Colonic mucosa (tissue), 4 donors: Measurements from ENCODE around the gene NCAPG2. TPM values are rescaled to one million over a fixed set of nuclear protein-coding genes. Genes with fewer than 3 reads are reported as not detected.

Experiments
- DNase-seq: peaks from one replicate; pipeline ENCODE4 v3.0.0-alpha.2; 2020
- H3K27ac ChIP-seq: fragments of 200-600 bp; one replicate; pipeline ENCODE4 v1.8.0; 2021
- H3K27me3 ChIP-seq: fragments of 200-600 bp; one replicate; pipeline ENCODE4 v1.8.0; 2021
- H3K36me3 ChIP-seq: fragments of 200-600 bp; one replicate; pipeline ENCODE4 v1.8.0; 2021
- H3K4me1 ChIP-seq: fragments of 200-600 bp; one replicate; pipeline ENCODE4 v1.8.0; 2021; ENCODE audit warnings: mild to moderate bottlenecking
- H3K4me3 ChIP-seq: fragments of 200-600 bp; one replicate; pipeline ENCODE4 v1.8.0; 2021
- H3K9ac ChIP-seq, 2 donors: one replicate each; pipeline ENCODE4 v1.7.0; 2013; ENCODE audit warnings: control low read depth in 2 of 2, low read depth in 2 of 2, low read length in 2 of 2
- H3K9me3 ChIP-seq: fragments of 200-600 bp; one replicate; pipeline ENCODE4 v1.8.0; 2021
- intact Hi-C: fragments of 100-400 bp; cut with DNase I; formaldehyde crosslinking; loops from one replicate; pipeline ENCODE4 v1.14.1; 2022
- total RNA-seq, 2 donors: library from RNA; stranded (reverse); fragmentation: NEBNext Ultra II Directional in 1 of 2; extraction: Animal tissue kit (Norgen Biotek cat#: 25700) in 1 of 2; gene quantifications; one replicate each; pipeline ENCODE4 v1.2.1, GENCODE V29; 2021
- TF ChIP-seq, protein P1 (sequence below): fragments of 200-600 bp; IDR thresholded peaks from one replicate; pipeline ENCODE4 v1.8.0; 2022; ENCODE audit warnings: antibody characterized with exemption, mild to moderate bottlenecking
- donor health status: healthy.
- donor health status: DM: no; HTN: no; CAD: no.
- donor health status: DM: no; HTN: no; CAD: no.

NCAPG2 gene
- total RNA-seq, 2 donors from 2014 or later: 15.0 to 48.4 TPM

DNA sequence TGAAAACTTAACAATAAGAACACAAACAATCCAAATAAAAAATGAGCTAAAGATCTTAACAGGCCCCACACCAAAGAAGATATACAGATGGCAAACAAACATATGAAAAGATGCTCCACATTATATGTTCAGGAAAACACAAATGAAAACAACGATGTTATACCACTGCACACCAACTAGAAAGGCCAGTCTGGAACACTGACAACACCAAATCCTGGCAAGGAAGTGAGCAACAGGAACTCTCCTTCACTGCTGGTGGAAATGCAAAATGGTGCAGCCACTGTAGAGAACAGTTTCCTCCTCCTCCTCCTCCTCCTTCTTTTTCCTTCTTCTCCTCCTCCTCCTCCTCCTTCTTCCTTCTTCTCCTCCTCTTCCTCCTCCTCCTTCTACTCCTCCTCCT, 12.2 kb upstream of the NCAPG2 start:
- no peak overlapping the region for H3K9ac ChIP-seq

GRCh38 chr7:158710651-158711102, 6.1 kb upstream of the NCAPG2 start:
- H3K27ac ChIP-seq: no peak overlapping the region
- H3K9ac ChIP-seq: no peak overlapping the region
- no peaks in the 10 kb centered on the region for H3K4me1 ChIP-seq
- H3K9me3 ChIP-seq: no peaks in the 10 kb centered on the region
- TF ChIP-seq, protein P1, sequence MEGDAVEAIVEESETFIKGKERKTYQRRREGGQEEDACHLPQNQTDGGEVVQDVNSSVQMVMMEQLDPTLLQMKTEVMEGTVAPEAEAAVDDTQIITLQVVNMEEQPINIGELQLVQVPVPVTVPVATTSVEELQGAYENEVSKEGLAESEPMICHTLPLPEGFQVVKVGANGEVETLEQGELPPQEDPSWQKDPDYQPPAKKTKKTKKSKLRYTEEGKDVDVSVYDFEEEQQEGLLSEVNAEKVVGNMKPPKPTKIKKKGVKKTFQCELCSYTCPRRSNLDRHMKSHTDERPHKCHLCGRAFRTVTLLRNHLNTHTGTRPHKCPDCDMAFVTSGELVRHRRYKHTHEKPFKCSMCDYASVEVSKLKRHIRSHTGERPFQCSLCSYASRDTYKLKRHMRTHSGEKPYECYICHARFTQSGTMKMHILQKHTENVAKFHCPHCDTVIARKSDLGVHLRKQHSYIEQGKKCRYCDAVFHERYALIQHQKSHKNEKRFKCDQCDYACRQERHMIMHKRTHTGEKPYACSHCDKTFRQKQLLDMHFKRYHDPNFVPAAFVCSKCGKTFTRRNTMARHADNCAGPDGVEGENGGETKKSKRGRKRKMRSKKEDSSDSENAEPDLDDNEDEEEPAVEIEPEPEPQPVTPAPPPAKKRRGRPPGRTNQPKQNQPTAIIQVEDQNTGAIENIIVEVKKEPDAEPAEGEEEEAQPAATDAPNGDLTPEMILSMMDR: no peak
- no peak for DNase-seq
- intact Hi-C loops: no loop called here
- H3K36me3 ChIP-seq: no peaks in the 10 kb centered on the region
- H3K27me3 ChIP-seq: no peaks in the 10 kb centered on the region
- H3K4me3 ChIP-seq: no peak overlapping the region

More for the DNA sequence above, 12.2 kb upstream of the NCAPG2 start:
- no peak overlapping the region for H3K27ac ChIP-seq
- no peaks in the 10 kb centered on the region for H3K27me3 ChIP-seq
- no peak overlapping the region for H3K4me3 ChIP-seq
- H3K9me3 ChIP-seq: no peaks in the 10 kb centered on the region
- intact Hi-C loops: no loop called here
- TF ChIP-seq, protein P1: no peak
- H3K4me1 ChIP-seq: no peaks in the 10 kb centered on the region
- no peaks in the 10 kb centered on the region for H3K36me3 ChIP-seq
- no peak for DNase-seq

DNA sequence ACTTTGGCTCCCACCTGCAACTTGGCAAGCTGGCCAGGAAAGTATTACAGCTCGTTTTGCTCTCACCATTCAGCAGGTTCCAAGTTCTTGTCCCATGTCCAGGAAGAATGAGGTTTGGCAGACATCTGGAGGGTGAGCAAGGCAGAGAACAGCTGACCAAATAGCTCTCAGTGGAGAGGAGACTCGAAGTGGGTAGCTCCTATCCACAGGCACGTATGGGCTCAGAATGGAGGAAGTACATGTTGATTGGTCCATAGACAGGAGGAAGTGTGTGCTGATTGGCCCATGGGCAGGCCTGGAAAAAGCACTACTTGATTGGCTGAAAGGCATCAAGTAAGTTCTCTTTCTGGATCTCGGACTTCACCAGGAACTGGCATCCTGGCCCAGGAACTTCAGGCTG, 3.0 kb upstream of the NCAPG2 start:
- no peaks in the 10 kb centered on the region for H3K36me3 ChIP-seq
- H3K4me3 ChIP-seq: no peak overlapping the region
- no peaks in the 10 kb centered on the region for H3K27me3 ChIP-seq
- DNase-seq: no peak
- intact Hi-C loops: loop anchor here (5.0 to 10.0 kb wide), 2 partner anchors 67 to 120 kb away; partner anchors contain the start of gene ESYT2
- no peaks in the 10 kb centered on the region for H3K4me1 ChIP-seq
- no peaks in the 10 kb centered on the region for H3K9me3 ChIP-seq
- TF ChIP-seq, protein P1: no peak
- H3K9ac ChIP-seq: no peak overlapping the region
- H3K27ac ChIP-seq: no peak overlapping the region

- Histone ChIP-seq H3K9ac (no peak overlapping the region), H3K36me3 (no peaks in the 10 kb centered on the region), H3K4me3 (no peak overlapping the region), H3K9me3 (no peaks in the 10 kb centered on the region), H3K27ac (no peak overlapping the region), H3K4me1 (no peaks in the 10 kb centered on the region), H3K27me3 (no peaks in the 10 kb centered on the region)
- TF ChIP-seq, protein P1: no peak
- intact Hi-C loops: loop anchor here (5.0 to 10.0 kb wide), 2 partner anchors 68 to 120 kb away; partner anchors contain the start of gene ESYT2
- DNase-seq: no peak
These were observed 2.3 kb upstream of the NCAPG2 start for GRCh38 chr7:158706710-158707590.

DNA sequence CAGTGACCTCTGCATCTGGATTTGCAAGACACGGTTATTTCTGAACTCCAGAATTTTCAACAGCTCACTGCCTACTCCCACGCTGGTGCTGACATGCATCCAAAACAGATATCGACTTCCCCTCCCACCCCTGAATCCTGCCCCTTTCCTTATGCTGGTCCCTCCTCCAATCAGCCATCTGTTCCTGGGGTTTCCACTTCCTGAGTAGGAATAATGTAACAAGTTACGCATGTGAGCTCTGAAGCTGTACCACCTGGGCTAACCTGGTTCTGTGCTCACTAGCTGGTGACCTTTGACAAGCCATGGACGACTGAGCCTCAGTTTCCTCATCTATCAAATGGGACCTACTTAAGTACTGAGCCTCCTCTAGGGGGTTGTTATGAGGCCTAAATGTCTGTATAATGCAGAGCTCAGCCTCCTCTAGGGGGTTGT, 1.7 kb upstream of the NCAPG2 start:
- H3K9me3 ChIP-seq: no peaks in the 10 kb centered on the region
- intact Hi-C loops: loop anchor here (5.0 to 10.0 kb wide), 2 partner anchors 69 to 121 kb away; partner anchors contain the start of gene ESYT2

More for the DNA sequence above, 1.7 kb upstream of the NCAPG2 start:
- Histone ChIP-seq H3K4me1 (no peaks in the 10 kb centered on the region), H3K4me3 (no peak overlapping the region), H3K27me3 (no peaks in the 10 kb centered on the region), H3K27ac (no peak overlapping the region), H3K9ac (no peak overlapping the region), H3K36me3 (no peaks in the 10 kb centered on the region)
- no peak for DNase-seq
- TF ChIP-seq, protein P1: no peak
